Endothelial cell of umbilical vein (primary cell): ENCODE data around the gene CASP7. TPM values are rescaled to one million over a fixed set of nuclear protein-coding genes. Genes with fewer than 3 reads are reported as not detected.

Source experiments
- BruUV-seq: library from RNA; stranded (reverse); fragments of 400-500 nt; replicated peaks from 2 replicates; lab custom pipeline; 2021; lab: Mats Ljungman, UMichigan
- CTCF ChIA-PET: fragments of 300-600, 350-600 bp; sonication (Branson Sonifier 250); formaldehyde crosslinking; loops from one replicate; lab custom pipeline; 2021; ENCODE audit warnings: antibody characterized with exemption, inconsistent platforms; lab: Charles Lee
- POLR2A ChIA-PET: fragments of 300-600, 350-600 bp; sonication (Branson Sonifier 250); formaldehyde crosslinking; loops from one replicate; lab custom pipeline; 2021; ENCODE audit warnings: antibody characterized with exemption, inconsistent platforms; lab: Charles Lee
- DNase-seq: peaks from one replicate; pipeline ENCODE4 v3.0.0-alpha.2; 2011; ENCODE audit warnings: low read depth, low spot score
- FAIRE-seq: peaks from 2 replicates; lab custom pipeline; 2011; peaks lifted over from hg19 to GRCh38; lab: Jason Lieb, UNC
- H2AFZ ChIP-seq: 2 replicates; pipeline ENCODE4 v1.6.0; 2012; ENCODE audit warnings: low read depth, low read length, control low read depth, inconsistent platforms
- H3K27ac ChIP-seq: 2 replicates; pipeline ENCODE4 v1.5.1; 2011; ENCODE audit warnings: low read depth, mild to moderate bottlenecking, control low read depth, low read length, moderate library complexity; ENCODE audit not compliant: insufficient read depth
- H3K27me3 ChIP-seq, 2 experiments: 2 replicates each; pipeline versions ENCODE4 v1.6.0 to v1.6.1; 2011; ENCODE audit warnings: low read length in 2 of 2, mixed read lengths in 1 of 2; ENCODE audit not compliant: control insufficient read depth in 2 of 2, insufficient read depth in 2 of 2
- H3K36me3 ChIP-seq, 2 experiments: 2 replicates in 1 of 2; 3 replicates in 1 of 2; pipeline ENCODE4 v1.5.1; 2011; ENCODE audit warnings: low read length in 2 of 2, mild to moderate bottlenecking in 1 of 2, moderate library complexity in 1 of 2; ENCODE audit not compliant: control insufficient read depth in 2 of 2, insufficient read depth in 2 of 2; ENCODE audit errors: extremely low read depth in 1 of 2
- H3K4me1 ChIP-seq: 3 replicates; pipeline ENCODE4 v1.5.1; 2011; ENCODE audit warnings: mild to moderate bottlenecking, low read length; ENCODE audit not compliant: control insufficient read depth, insufficient read depth; ENCODE audit errors: extremely low read depth
- H3K4me2 ChIP-seq: 2 replicates; pipeline ENCODE4 v1.6.1; 2011; ENCODE audit warnings: low read length, control low read depth, mixed read lengths; ENCODE audit not compliant: insufficient read depth
- H3K4me3 ChIP-seq, 3 experiments: fragments of 200-600 bp in 1 of 3; sonication (generic), shearing (Covaris generic) in 1 of 3; replicated peaks in 1 of 3; 2 replicates each; pipeline ENCODE4 v1.5.1; 2011 to 2016; ENCODE audit warnings: control low read depth in 3 of 3, low read length in 3 of 3, mild to moderate bottlenecking in 2 of 3, inconsistent platforms in 1 of 3, low read depth in 1 of 3, moderate library complexity in 1 of 3; ENCODE audit not compliant: insufficient read depth in 1 of 3
- H3K79me2 ChIP-seq: 2 replicates; pipeline ENCODE4 v1.6.0; 2012; ENCODE audit warnings: low read length, inconsistent platforms; ENCODE audit not compliant: control insufficient read depth, insufficient read depth
- H3K9ac ChIP-seq: replicated peaks from 2 replicates; pipeline ENCODE3; 2011; ENCODE audit warnings: low read length, control low read depth; ENCODE audit not compliant: insufficient read depth; ENCODE audit errors: extremely low read depth
- H3K9me1 ChIP-seq: replicated peaks from 3 replicates; pipeline ENCODE4 v1.6.0; 2011; ENCODE audit warnings: mild to moderate bottlenecking, low read length; ENCODE audit not compliant: control insufficient read depth, insufficient read depth; ENCODE audit errors: extremely low read depth
- H3K9me3 ChIP-seq: replicated peaks from 2 replicates; pipeline ENCODE4 v1.5.1; 2012; ENCODE audit warnings: low read length, inconsistent platforms; ENCODE audit not compliant: control insufficient read depth, insufficient read depth
- H4K20me1 ChIP-seq: replicated peaks from 2 replicates; pipeline ENCODE3; 2011; ENCODE audit warnings: mild to moderate bottlenecking, low read length; ENCODE audit not compliant: control insufficient read depth, insufficient read depth; ENCODE audit errors: extremely low read depth
- CTCF ChIP-seq, 2 donors: IDR thresholded peaks; 1 replicate in 1 of 2; 2 replicates in 1 of 2; pipeline ENCODE4 v1.5.1; 2011; ENCODE audit warnings: low read length in 2 of 2, mild to moderate bottlenecking in 2 of 2, moderate library complexity in 2 of 2, control low read depth in 1 of 2, inconsistent platforms in 1 of 2, low read depth in 1 of 2; ENCODE audit not compliant: insufficient read depth in 1 of 2; ENCODE audit errors: extremely low read depth in 1 of 2
- EZH2 ChIP-seq: IDR thresholded peaks from 2 replicates; pipeline ENCODE4 v1.6.1; 2012; ENCODE audit warnings: borderline replicate concordance, low read depth, mild to moderate bottlenecking, moderate library complexity, low read length, inconsistent platforms; ENCODE audit not compliant: severe bottlenecking
- FOS ChIP-seq: IDR thresholded peaks from 2 replicates; pipeline ENCODE4 v1.6.1; 2011; ENCODE audit warnings: mild to moderate bottlenecking, low read length, moderate library complexity, borderline replicate concordance; ENCODE audit not compliant: insufficient read depth
- GATA2 ChIP-seq: IDR thresholded peaks from 2 replicates; pipeline ENCODE4 v1.7.0; 2011; ENCODE audit warnings: low read depth, mild to moderate bottlenecking, moderate library complexity, mixed read lengths, low read length; ENCODE audit not compliant: insufficient read length, insufficient read depth
- JUN ChIP-seq: IDR thresholded peaks from 2 replicates; pipeline ENCODE4 v1.6.1; 2011; ENCODE audit warnings: borderline replicate concordance, low read depth; ENCODE audit not compliant: insufficient read length, insufficient read depth
- MAX ChIP-seq: IDR thresholded peaks from 2 replicates; pipeline ENCODE4 v1.6.1; 2011; ENCODE audit not compliant: insufficient read depth, insufficient read length
- MYC ChIP-seq: IDR thresholded peaks from one replicate; pipeline ENCODE4 v1.6.1; 2011; ENCODE audit warnings: mild to moderate bottlenecking, low read depth, low read length
- POLR2A ChIP-seq: IDR thresholded peaks from 2 replicates; pipeline ENCODE4 v1.6.1; 2012; ENCODE audit warnings: low read depth, mild to moderate bottlenecking, control low read depth, low read length
- POLR2AphosphoS5 ChIP-seq: IDR thresholded peaks from 2 replicates; pipeline ENCODE4 v1.6.1; 2012; ENCODE audit warnings: low read depth, mild to moderate bottlenecking, control low read depth, low read length, moderate library complexity; ENCODE audit not compliant: insufficient read depth
- dilution Hi-C: fragments of 300-500 bp; cut with MboI; formaldehyde crosslinking; loops from one replicate; pipeline ENCODE4 v1.15.0; 2019; ENCODE audit warnings: low sequenced_read_pairs; ENCODE audit not compliant: extremely low pct_ligation_motif_present
- intact Hi-C: fragments of 100-400 bp; cut with micrococcal nuclease; formaldehyde crosslinking; loops from one replicate; pipeline ENCODE4 v1.10.0; 2022
- polyA plus RNA-seq, 4 experiments: library from polyadenylated mRNA; depleted of rRNA in 3 of 4; stranded (reverse) in 3 of 4; unstranded in 1 of 4; fragments of >200 nt; gene quantifications; 2 replicates each; pipeline versions ENCODE4 v1.2.1 to v1.2.3, GENCODE V29; 2011 to 2012; ENCODE audit warnings: missing spikeins in 1 of 4
- total RNA-seq: library from RNA; stranded (reverse); gene quantifications from 2 replicates; pipeline ENCODE4 v1.2.3, GENCODE V29; 2021

The CASP7 gene
- total and polyA plus RNA-seq, 2 donors (not counting 3 experiments of a cell fraction or from before 2014, with no cell fraction given): 14.6 to 54.3 TPM

GRCh38 chr10:113754768-113755167, 75.1 kb downstream of the CASP7 start:
- Histone ChIP-seq H4K20me1 (no peaks in the 10 kb centered on the region), H3K79me2 (no peaks in the 10 kb centered on the region), H3K9ac (no peak overlapping the region), H3K4me1 (no peaks in the 10 kb centered on the region), H3K9me3 (no peaks in the 10 kb centered on the region), H3K27me3 (peaks cover 0 to 2% of the 10 kb centered on the region in 2 experiments), H3K4me3 (no peak overlapping the region), H3K9me1 (no peaks in the 10 kb centered on the region), H3K36me3 (no peaks in the 10 kb centered on the region), H3K27ac (no peak overlapping the region), H2AFZ (no peak overlapping the region), H3K4me2 (no peak overlapping the region)
- DNase-seq (no peak), FAIRE-seq (no peak)
- TF ChIP-seq POLR2AphosphoS5 (no peak), MYC (no peak), MAX (no peak), JUN (no peak), EZH2 (no peak)
- CTCF ChIA-PET: no interaction called here
- no TSS peak for BruUV-seq
- intact Hi-C loops (no loop called here), dilution Hi-C loops (no loop called here)
- POLR2A ChIA-PET: no interaction called here

GRCh38 chr10:113756940-113757543, 77.3 kb downstream of the CASP7 start:
- CTCF ChIA-PET: interaction anchor here (0.7 kb wide), 1 partner anchor 37 kb away, joined by 3 read pairs; no protein-coding TSS in a partner anchor
- dilution Hi-C loops: no loop called here

More at GRCh38 chr10:113756940-113757543, 77.3 kb downstream of the CASP7 start:
- Histone ChIP-seq H3K4me1 (no peaks in the 10 kb centered on the region), H2AFZ (no peak overlapping the region), H3K27ac (no peak overlapping the region), H3K79me2 (no peaks in the 10 kb centered on the region), H3K4me3 (no peak overlapping the region), H3K9me1 (no peaks in the 10 kb centered on the region), H3K9me3 (no peaks in the 10 kb centered on the region), H3K36me3 (no peaks in the 10 kb centered on the region), H3K9ac (no peak overlapping the region), H4K20me1 (no peaks in the 10 kb centered on the region), H3K27me3 (peaks cover 0 to 2% of the 10 kb centered on the region in 2 experiments), H3K4me2 (no peak overlapping the region)
- POLR2A ChIA-PET: no interaction called here
- BruUV-seq: no TSS peak
- TF ChIP-seq POLR2A: no peak
- no peak for TF ChIP-seq POLR2AphosphoS5
- no peak for TF ChIP-seq EZH2
- no peak for TF ChIP-seq FOS
- no peak for TF ChIP-seq CTCF (IDR thresholded peaks at IDR 0.05; ENCODE audit: extremely low read depth in 1 of 2, insufficient read depth in 1 of 2, low read depth in 1 of 2, low read length in 2 of 2)
- TF ChIP-seq GATA2: no peak
- no peak for TF ChIP-seq JUN
- TF ChIP-seq MYC: no peak
- TF ChIP-seq MAX: no peak
- no peak for DNase-seq
- no peak for FAIRE-seq
- intact Hi-C loops: no loop called here
